Loucy (cell line): ENCODE measurements around the gene ZNF562.
A peak's percentile ranks its signal among the peaks of the same experiment; 100 is the strongest.

ENCODE experiments used
- H2AFZ ChIP-seq: fragments of 200-600 bp; sonication (generic); 2 replicates; pipeline ENCODE4 v1.6.0; 2016; ENCODE audit warnings: antibody characterized with exemption, mild to moderate bottlenecking, low read length, moderate library complexity
- H3F3A ChIP-seq: fragments of 200-600 bp; 2 replicates; pipeline ENCODE4 v1.6.0; 2016; ENCODE audit warnings: antibody characterized with exemption, low read depth, mild to moderate bottlenecking
- H3K27me3 ChIP-seq: fragments of 200-600 bp; sonication (generic); 2 replicates; pipeline ENCODE4 v1.6.1; 2014; ENCODE audit warnings: low read length, mild to moderate bottlenecking; ENCODE audit not compliant: insufficient read depth, poor library complexity, severe bottlenecking
- H3K36me3 ChIP-seq: fragments of 200-600 bp; sonication (generic); 2 replicates; pipeline ENCODE4 v1.6.1; 2016; ENCODE audit warnings: low read length; ENCODE audit not compliant: insufficient read depth
- H3K4me1 ChIP-seq: fragments of 200-600 bp; sonication (generic); 2 replicates; pipeline ENCODE4 v1.5.1; 2014; ENCODE audit warnings: low read length, mild to moderate bottlenecking; ENCODE audit not compliant: insufficient read depth, poor library complexity, severe bottlenecking
- H3K4me2 ChIP-seq: fragments of 200-600 bp; sonication (generic); 2 replicates; pipeline ENCODE4 v1.6.0; 2014; ENCODE audit warnings: antibody characterized with exemption, low read length, low read depth, mild to moderate bottlenecking; ENCODE audit not compliant: poor library complexity, severe bottlenecking
- H3K4me3 ChIP-seq: fragments of 200-600 bp; sonication (generic); 2 replicates; pipeline ENCODE4 v1.5.1; 2014; ENCODE audit warnings: low read length, mild to moderate bottlenecking, mixed read lengths; ENCODE audit not compliant: poor library complexity, severe bottlenecking
- H3K79me2 ChIP-seq: fragments of 200-600 bp; sonication (generic); 2 replicates; pipeline ENCODE4 v1.6.1; 2014; ENCODE audit warnings: low read length; ENCODE audit not compliant: insufficient read depth
- H3K9ac ChIP-seq: fragments of 200-600 bp; sonication (generic); 2 replicates; pipeline ENCODE4 v1.6.0; 2014; ENCODE audit warnings: mild to moderate bottlenecking, low read depth, low read length, moderate library complexity; ENCODE audit not compliant: poor library complexity, severe bottlenecking
- H3K9me2 ChIP-seq: fragments of 200-600 bp; sonication (generic); replicated peaks from 2 replicates; pipeline ENCODE4 v1.6.1; 2016; ENCODE audit warnings: low read depth, low read length, mixed read lengths
- H3K9me3 ChIP-seq: fragments of 200-600 bp; sonication (generic); 2 replicates; pipeline ENCODE4 v1.6.1; 2014; ENCODE audit warnings: mild to moderate bottlenecking, antibody characterized with exemption, low read length, low read depth; ENCODE audit not compliant: insufficient read depth
- H4K20me1 ChIP-seq: fragments of 200-600 bp; sonication (generic); 2 replicates; pipeline ENCODE4 v1.6.0; 2014; ENCODE audit warnings: antibody characterized with exemption, low read length, mild to moderate bottlenecking; ENCODE audit not compliant: insufficient read depth, poor library complexity, severe bottlenecking
- EZH2phosphoT487 ChIP-seq: fragments of 200-600 bp; IDR thresholded peaks from 2 replicates; pipeline ENCODE4 v1.6.1; 2018; ENCODE audit warnings: antibody characterized with exemption, mild to moderate bottlenecking, moderate library complexity, borderline replicate concordance
- TF ChIP-seq, protein P1 (sequence below): fragments of 200-600 bp; sonication (generic); conservative IDR thresholded peaks from 2 replicates; pipeline ENCODE4 v1.5.1; 2014; ENCODE audit warnings: mild to moderate bottlenecking, antibody characterized with exemption, low read length

Gene ZNF562

DNA sequence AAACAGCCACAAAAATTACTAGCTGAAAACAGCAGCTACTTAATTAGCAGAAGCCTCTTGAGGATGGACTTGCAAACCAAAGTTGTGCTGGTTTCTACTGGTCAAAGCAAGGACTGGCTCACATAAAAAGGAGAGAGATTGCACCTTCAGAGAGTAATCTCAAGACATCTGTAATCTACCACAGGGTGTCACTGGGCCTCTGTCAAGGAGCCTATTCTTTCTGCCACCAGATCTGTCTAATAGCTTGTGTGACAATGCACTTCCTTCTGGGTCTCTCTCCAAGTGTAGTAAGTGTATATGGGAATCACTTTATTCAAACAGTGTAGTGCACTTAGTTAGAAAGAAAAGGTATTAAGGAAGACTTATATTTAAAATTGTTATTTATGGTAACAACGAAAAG lies 29.4 kb downstream of the ZNF562 start:
- 0 out of 2 replicates have a peak, but pooled peaks cover 3% of the 10 kb centered on the region for H3K36me3 ChIP-seq
- H3K27me3 ChIP-seq, result no peaks in the 10 kb centered on the region
- H3K4me2 ChIP-seq, result no peak overlapping the region
- TF ChIP-seq, protein P1, sequence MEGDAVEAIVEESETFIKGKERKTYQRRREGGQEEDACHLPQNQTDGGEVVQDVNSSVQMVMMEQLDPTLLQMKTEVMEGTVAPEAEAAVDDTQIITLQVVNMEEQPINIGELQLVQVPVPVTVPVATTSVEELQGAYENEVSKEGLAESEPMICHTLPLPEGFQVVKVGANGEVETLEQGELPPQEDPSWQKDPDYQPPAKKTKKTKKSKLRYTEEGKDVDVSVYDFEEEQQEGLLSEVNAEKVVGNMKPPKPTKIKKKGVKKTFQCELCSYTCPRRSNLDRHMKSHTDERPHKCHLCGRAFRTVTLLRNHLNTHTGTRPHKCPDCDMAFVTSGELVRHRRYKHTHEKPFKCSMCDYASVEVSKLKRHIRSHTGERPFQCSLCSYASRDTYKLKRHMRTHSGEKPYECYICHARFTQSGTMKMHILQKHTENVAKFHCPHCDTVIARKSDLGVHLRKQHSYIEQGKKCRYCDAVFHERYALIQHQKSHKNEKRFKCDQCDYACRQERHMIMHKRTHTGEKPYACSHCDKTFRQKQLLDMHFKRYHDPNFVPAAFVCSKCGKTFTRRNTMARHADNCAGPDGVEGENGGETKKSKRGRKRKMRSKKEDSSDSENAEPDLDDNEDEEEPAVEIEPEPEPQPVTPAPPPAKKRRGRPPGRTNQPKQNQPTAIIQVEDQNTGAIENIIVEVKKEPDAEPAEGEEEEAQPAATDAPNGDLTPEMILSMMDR, result peak; percentile 21; the same call in 1 of the 2 replicates
- TF ChIP-seq EZH2phosphoT487, result no peak
- no peaks in the 10 kb centered on the region for H3K4me1 ChIP-seq
- H3K4me3 ChIP-seq, result no peak overlapping the region
- H3K9me2 ChIP-seq, result no peaks in the 10 kb centered on the region
- no peak overlapping the region for H2AFZ ChIP-seq
- no peaks in the 10 kb centered on the region for H3K9me3 ChIP-seq
- H3K79me2 ChIP-seq, result no peaks in the 10 kb centered on the region
- no peaks in the 10 kb centered on the region for H3F3A ChIP-seq
- no peak overlapping the region for H3K9ac ChIP-seq
- H4K20me1 ChIP-seq, result no peaks in the 10 kb centered on the region

DNA sequence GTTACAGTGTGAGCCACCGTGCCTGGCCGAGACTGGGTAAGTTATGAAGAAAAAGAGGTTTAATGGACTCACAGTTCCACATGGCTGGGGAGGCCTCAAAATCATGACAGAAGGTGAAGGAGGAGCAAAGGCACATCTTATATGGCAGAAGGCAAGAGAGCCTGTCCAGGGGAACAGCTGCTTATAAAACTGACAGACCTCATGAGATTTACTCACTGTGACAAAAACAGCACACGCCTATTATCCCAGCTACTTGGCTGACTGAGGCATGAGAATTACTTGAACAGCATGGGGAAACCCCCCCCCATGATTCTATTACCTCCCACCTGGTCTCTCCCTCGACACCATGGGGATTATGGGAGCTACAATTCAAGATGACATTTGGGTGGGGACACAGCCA lies 30.4 kb downstream of the ZNF562 start:
- no peaks in the 10 kb centered on the region for H3K27me3 ChIP-seq
- H3K4me2 ChIP-seq, result no peak overlapping the region
- no peaks in the 10 kb centered on the region for H3F3A ChIP-seq
- no peak overlapping the region for H3K4me3 ChIP-seq
- TF ChIP-seq, protein P1, result no peak
- no peak for TF ChIP-seq EZH2phosphoT487
- H3K4me1 ChIP-seq, result no peaks in the 10 kb centered on the region
- H2AFZ ChIP-seq, result no peak overlapping the region
- no peaks in the 10 kb centered on the region for H4K20me1 ChIP-seq
- no peaks in the 10 kb centered on the region for H3K79me2 ChIP-seq
- no peaks in the 10 kb centered on the region for H3K9me2 ChIP-seq
- H3K9me3 ChIP-seq, result no peaks in the 10 kb centered on the region
- no peak overlapping the region for H3K9ac ChIP-seq
- H3K36me3 ChIP-seq, result 0 out of 2 replicates have a peak, but pooled peaks cover 3% of the 10 kb centered on the region

DNA sequence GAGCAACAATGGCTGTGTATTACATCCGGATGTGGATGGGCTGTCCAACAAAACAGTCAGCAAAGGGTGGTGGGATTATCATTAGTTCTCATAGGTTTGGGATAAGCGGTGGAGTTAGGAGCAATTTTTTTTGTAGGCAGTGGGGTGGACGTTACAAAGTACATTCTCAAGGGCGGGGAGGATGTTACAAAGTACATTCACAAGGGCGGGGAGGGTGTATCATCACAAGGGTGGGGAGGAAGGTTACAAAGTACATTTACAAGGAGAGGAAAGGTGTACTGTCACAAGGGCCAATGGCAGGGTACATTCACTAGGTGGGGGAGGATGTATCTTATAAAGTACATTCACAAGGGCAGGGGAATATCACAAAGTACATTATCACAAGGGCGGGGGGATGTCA lies 33.1 kb downstream of the ZNF562 start:
- H3K4me2 ChIP-seq, result no peak overlapping the region
- no peaks in the 10 kb centered on the region for H3F3A ChIP-seq
- no peaks in the 10 kb centered on the region for H3K27me3 ChIP-seq
- no peaks in the 10 kb centered on the region for H3K9me3 ChIP-seq
- no peaks in the 10 kb centered on the region for H4K20me1 ChIP-seq
- H3K36me3 ChIP-seq, result no peaks in the 10 kb centered on the region
- no peak overlapping the region for H3K4me3 ChIP-seq
- TF ChIP-seq, protein P1, result no peak
- TF ChIP-seq EZH2phosphoT487, result no peak
- no peaks in the 10 kb centered on the region for H3K79me2 ChIP-seq
- H3K4me1 ChIP-seq, result no peaks in the 10 kb centered on the region
- H2AFZ ChIP-seq, result no peak overlapping the region
- H3K9me2 ChIP-seq, result no peaks in the 10 kb centered on the region
- H3K9ac ChIP-seq, result no peak overlapping the region
